Keratinocyte (primary cell): ENCODE results near the gene TP53I13. TPM values are rescaled to one million over a fixed set of nuclear protein-coding genes. Genes with fewer than 3 reads are reported as not detected.

Experiments used
- DNase-seq: peaks from one replicate; pipeline ENCODE4 v3.0.0-alpha.2; 2011; ENCODE audit warnings: low read depth, missing footprints, low spot score
- FAIRE-seq: peaks from 2 replicates; lab custom pipeline; 2011; peaks lifted over from hg19 to GRCh38; lab: Jason Lieb, UNC
- H2AFZ ChIP-seq: 2 replicates; pipeline ENCODE4 v1.6.0; 2012; ENCODE audit warnings: low read length, control low read depth, inconsistent platforms; ENCODE audit not compliant: control insufficient read depth
- H3K27ac ChIP-seq: 2 replicates; pipeline ENCODE4 v1.5.1; 2011; ENCODE audit warnings: low read length; ENCODE audit not compliant: control insufficient read depth, insufficient read depth
- H3K27me3 ChIP-seq: 3 replicates; pipeline ENCODE4 v1.6.0; 2011; ENCODE audit warnings: low read length; ENCODE audit not compliant: control insufficient read depth, insufficient read depth; ENCODE audit errors: extremely low read depth
- H3K36me3 ChIP-seq, 2 experiments: 2 replicates in 1 of 2; 3 replicates in 1 of 2; pipeline ENCODE4 v1.5.1; 2011; ENCODE audit warnings: low read length in 2 of 2, mild to moderate bottlenecking in 1 of 2; ENCODE audit not compliant: control insufficient read depth in 2 of 2, insufficient read depth in 2 of 2; ENCODE audit errors: extremely low read depth in 1 of 2
- H3K4me1 ChIP-seq: 3 replicates; pipeline ENCODE4 v1.5.1; 2011; ENCODE audit warnings: low read length; ENCODE audit not compliant: control insufficient read depth, insufficient read depth; ENCODE audit errors: extremely low read depth
- H3K4me2 ChIP-seq: 3 replicates; pipeline ENCODE4 v1.6.0; 2011; ENCODE audit warnings: low read depth, low read length; ENCODE audit not compliant: control insufficient read depth, insufficient read depth; ENCODE audit errors: extremely low read depth
- H3K4me3 ChIP-seq, 3 experiments: fragments of 200-600 bp in 1 of 3; sonication (generic) in 1 of 3; 2 replicates in 2 of 3; 3 replicates in 1 of 3; pipeline ENCODE4 v1.5.1; 2011 to 2016; ENCODE audit warnings: low read length in 3 of 3, mild to moderate bottlenecking in 3 of 3, control low read depth in 2 of 3, inconsistent platforms in 1 of 3, low read depth in 1 of 3, mixed read lengths in 1 of 3, mixed run types in 1 of 3, moderate library complexity in 1 of 3; ENCODE audit not compliant: control insufficient read depth in 2 of 3, insufficient read depth in 2 of 3; ENCODE audit errors: extremely low read depth in 1 of 3
- H3K79me2 ChIP-seq: 2 replicates; pipeline ENCODE4 v1.6.0; 2012; ENCODE audit warnings: low read length; ENCODE audit not compliant: control insufficient read depth, insufficient read depth
- H3K9ac ChIP-seq: 3 replicates; pipeline ENCODE4 v1.6.0; 2011; ENCODE audit warnings: low read length; ENCODE audit not compliant: control insufficient read depth, insufficient read depth; ENCODE audit errors: extremely low read depth
- H3K9me1 ChIP-seq: 3 replicates; pipeline ENCODE4 v1.6.0; 2011; ENCODE audit warnings: low read length; ENCODE audit not compliant: control insufficient read depth, insufficient read depth; ENCODE audit errors: extremely low read depth
- H3K9me3 ChIP-seq: 2 replicates; pipeline ENCODE4 v1.5.1; 2012; ENCODE audit warnings: low read depth, low read length; ENCODE audit not compliant: control insufficient read depth
- H4K20me1 ChIP-seq: 3 replicates; pipeline ENCODE4 v1.6.0; 2011; ENCODE audit warnings: low read length; ENCODE audit not compliant: control insufficient read depth, insufficient read depth; ENCODE audit errors: extremely low read depth
- EZH2 ChIP-seq: IDR thresholded peaks from one replicate; pipeline ENCODE4 v1.6.1; 2012; ENCODE audit warnings: inconsistent platforms, mild to moderate bottlenecking, low read length, moderate library complexity
- dilution Hi-C: fragments of 300-500 bp; cut with MboI; formaldehyde crosslinking; loops from one replicate; pipeline ENCODE4 v1.7.0; 2020; ENCODE audit warnings: low sequenced_read_pairs; ENCODE audit not compliant: extremely low pct_ligation_motif_present
- polyA plus RNA-seq, 5 experiments: library from polyadenylated mRNA; depleted of rRNA in 3 of 5; stranded (reverse) in 3 of 5; stranded (forward) in 1 of 5; unstranded in 1 of 5; fragments of >200 nt; gene quantifications; 1 replicate in 1 of 5; 2 replicates in 3 of 5; 3 replicates in 1 of 5; pipeline versions ENCODE4 v1.2.1 to v1.2.3, GENCODE V29; 2011 to 2012; ENCODE audit warnings: missing spikeins in 2 of 5, low read depth in 1 of 5, low replicate concordance in 1 of 5
- TF ChIP-seq, protein P1 (sequence below), 3 experiments: IDR thresholded peaks in 1 of 3; conservative IDR thresholded peaks in 1 of 3; optimal IDR thresholded peaks in 1 of 3; 2 replicates in 2 of 3; 3 replicates in 1 of 3; pipeline versions ENCODE3 to v1.5.1; 2011; ENCODE audit warnings: low read length in 3 of 3, mild to moderate bottlenecking in 3 of 3, moderate library complexity in 2 of 3, control low read depth in 1 of 3, inconsistent platforms in 1 of 3; ENCODE audit not compliant: insufficient read depth in 2 of 3; ENCODE audit errors: extremely low read depth in 1 of 3

TP53I13 gene
- polyA plus RNA-seq, 1 donor (not counting 4 experiments of a cell fraction or from before 2014, with no cell fraction given) = 11.9 TPM

- Histone ChIP-seq H3K27ac (no peak overlapping the region), H3K4me1 (peaks cover 33% of the 10 kb centered on the region), H3K9ac (no peak overlapping the region), H4K20me1 (peaks cover 14% of the 10 kb centered on the region), H3K36me3 (peaks cover 50 to 54% of the 10 kb centered on the region in 2 experiments), H3K4me2 (no peak overlapping the region), H3K79me2 (peaks cover 20% of the 10 kb centered on the region), H3K27me3 (no peaks in the 10 kb centered on the region), H3K4me3 (no peak overlapping the region), H3K9me3 (no peaks in the 10 kb centered on the region), H2AFZ (no peak overlapping the region), H3K9me1 (peaks cover 6% of the 10 kb centered on the region)
- dilution Hi-C loops = no loop called here
- DNase-seq = no peak
- TF ChIP-seq, protein P1, sequence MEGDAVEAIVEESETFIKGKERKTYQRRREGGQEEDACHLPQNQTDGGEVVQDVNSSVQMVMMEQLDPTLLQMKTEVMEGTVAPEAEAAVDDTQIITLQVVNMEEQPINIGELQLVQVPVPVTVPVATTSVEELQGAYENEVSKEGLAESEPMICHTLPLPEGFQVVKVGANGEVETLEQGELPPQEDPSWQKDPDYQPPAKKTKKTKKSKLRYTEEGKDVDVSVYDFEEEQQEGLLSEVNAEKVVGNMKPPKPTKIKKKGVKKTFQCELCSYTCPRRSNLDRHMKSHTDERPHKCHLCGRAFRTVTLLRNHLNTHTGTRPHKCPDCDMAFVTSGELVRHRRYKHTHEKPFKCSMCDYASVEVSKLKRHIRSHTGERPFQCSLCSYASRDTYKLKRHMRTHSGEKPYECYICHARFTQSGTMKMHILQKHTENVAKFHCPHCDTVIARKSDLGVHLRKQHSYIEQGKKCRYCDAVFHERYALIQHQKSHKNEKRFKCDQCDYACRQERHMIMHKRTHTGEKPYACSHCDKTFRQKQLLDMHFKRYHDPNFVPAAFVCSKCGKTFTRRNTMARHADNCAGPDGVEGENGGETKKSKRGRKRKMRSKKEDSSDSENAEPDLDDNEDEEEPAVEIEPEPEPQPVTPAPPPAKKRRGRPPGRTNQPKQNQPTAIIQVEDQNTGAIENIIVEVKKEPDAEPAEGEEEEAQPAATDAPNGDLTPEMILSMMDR (optimal IDR thresholded peaks at IDR 0.05 in 1 of 3, IDR thresholded peaks at IDR 0.05 in 1 of 3, conservative IDR thresholded peaks at IDR 0.05 in 1 of 3; ENCODE audit: extremely low read depth in 1 of 3, insufficient read depth in 2 of 3, low read length in 3 of 3) = no peak
- no peak for TF ChIP-seq EZH2
- no peak for FAIRE-seq
These were observed 10.4 kb downstream of the TP53I13 start for GRCh38 chr17:29578626-29579485.

DNA sequence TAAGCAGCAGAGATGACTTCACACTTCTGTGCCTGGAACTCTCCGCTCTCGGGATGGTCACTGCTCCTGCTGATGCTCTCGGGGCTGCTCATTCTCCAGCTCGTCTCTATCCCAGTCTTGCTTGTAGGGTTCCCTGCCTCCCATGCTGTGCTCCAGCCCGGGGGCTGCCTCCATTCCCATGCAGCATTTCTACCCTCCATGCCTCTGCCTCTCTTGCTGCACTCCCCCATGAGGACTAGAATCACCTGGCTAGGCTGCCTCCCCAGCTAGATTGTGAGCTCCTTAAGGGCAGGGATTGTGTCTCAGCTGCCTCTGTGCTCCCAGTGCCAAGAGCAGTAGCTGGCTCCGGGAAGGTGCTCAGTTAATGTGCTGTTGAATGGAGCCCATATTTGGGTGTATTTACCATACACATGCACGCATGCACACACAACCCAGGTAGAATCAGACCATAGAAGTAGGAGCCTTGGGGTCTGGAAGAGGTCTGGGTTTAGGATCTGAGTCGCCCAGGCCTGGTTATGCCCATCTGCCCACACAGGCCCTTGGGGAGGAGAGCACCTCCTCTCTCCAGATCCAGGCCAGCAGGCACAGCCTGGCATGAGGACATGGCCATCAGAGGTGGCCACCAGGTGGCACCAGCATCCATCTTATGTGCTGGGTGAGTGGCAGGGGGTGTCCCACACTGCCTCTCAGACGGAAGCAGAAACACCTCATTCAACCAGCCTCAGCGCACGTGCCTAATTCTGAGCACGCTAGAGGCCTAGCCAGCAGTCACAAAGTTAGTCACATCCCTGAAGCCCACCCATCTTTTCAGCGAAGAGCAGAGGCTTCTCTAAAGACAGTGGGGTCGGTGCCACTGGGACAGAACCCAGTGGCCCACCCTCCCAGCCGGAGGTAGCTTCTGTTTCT is 11.6 kb downstream of the TP53I13 start:
- peak; percentile 96 for FAIRE-seq
- peaks cover 45 to 50% of the 10 kb centered on the region in 2 experiments for H3K36me3 ChIP-seq
- peaks cover 45% of the 10 kb centered on the region for H3K4me1 ChIP-seq
- H3K79me2 ChIP-seq = peaks cover 30% of the 10 kb centered on the region
- peaks cover 13% of the 10 kb centered on the region for H3K9me1 ChIP-seq
- H3K9me3 ChIP-seq = no peaks in the 10 kb centered on the region
- no peaks in the 10 kb centered on the region for H3K27me3 ChIP-seq
- no peak overlapping the region for H3K4me2 ChIP-seq
- H3K4me3 ChIP-seq = no peak overlapping the region
- H2AFZ ChIP-seq = no peak overlapping the region
- H4K20me1 ChIP-seq = peaks cover 21% of the 10 kb centered on the region
- DNase-seq = no peak
- dilution Hi-C loops = no loop called here
- peak overlapping the region; percentile 56 for H3K27ac ChIP-seq
- no peak overlapping the region for H3K9ac ChIP-seq
- TF ChIP-seq, protein P1 (optimal IDR thresholded peaks at IDR 0.05 in 1 of 3, IDR thresholded peaks at IDR 0.05 in 1 of 3, conservative IDR thresholded peaks at IDR 0.05 in 1 of 3; ENCODE audit: extremely low read depth in 1 of 3, insufficient read depth in 2 of 3, low read length in 3 of 3) = peak; percentile 91 to 100 (median 95)
- no peak for TF ChIP-seq EZH2
